Fibroblast of villous mesenchyme (primary cell): Measurements from ENCODE around the gene SMAP2. TPM values are rescaled to one million over a fixed set of nuclear protein-coding genes. Genes with fewer than 3 reads are reported as not detected.

Experiments
- DNase-seq: peaks from one replicate; pipeline ENCODE4 v3.0.0-alpha.2; 2010; ENCODE audit warnings: low read depth
- H3K4me3 ChIP-seq: 2 replicates; pipeline ENCODE4 v1.5.1; 2011; ENCODE audit warnings: low read depth, mild to moderate bottlenecking, low read length
- total RNA-seq: library from RNA; depleted of rRNA; stranded (reverse); fragments of >200 nt; gene quantifications from 2 replicates; pipeline ENCODE4 v1.2.3, GENCODE V29; 2012
- TF ChIP-seq, protein P1 (sequence below): IDR thresholded peaks from 2 replicates; pipeline ENCODE4 v1.5.1; 2012; ENCODE audit warnings: low read depth, mild to moderate bottlenecking, low read length; ENCODE audit not compliant: insufficient read depth

The SMAP2 gene
- total RNA-seq, 1 donor, result 19.4 TPM

DNA sequence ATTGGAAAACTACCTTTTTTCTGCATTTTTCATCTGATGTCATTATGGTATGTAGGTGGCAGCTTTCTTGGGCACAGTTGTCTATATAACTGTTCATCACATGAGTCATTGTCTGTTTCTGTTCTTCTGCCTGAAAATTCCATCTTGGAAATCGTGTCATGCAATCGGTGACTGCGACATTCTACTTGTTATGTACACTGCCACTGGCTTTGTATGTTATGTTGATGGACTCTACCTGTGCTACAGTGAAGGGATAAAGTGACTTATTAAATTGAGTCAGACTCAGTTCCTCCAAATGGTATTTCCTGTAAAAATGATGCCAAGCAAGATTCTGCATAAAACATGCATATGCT, 8.6 kb downstream of the SMAP2 start:
- H3K4me3 ChIP-seq, result no peak overlapping the region
- TF ChIP-seq, protein P1, sequence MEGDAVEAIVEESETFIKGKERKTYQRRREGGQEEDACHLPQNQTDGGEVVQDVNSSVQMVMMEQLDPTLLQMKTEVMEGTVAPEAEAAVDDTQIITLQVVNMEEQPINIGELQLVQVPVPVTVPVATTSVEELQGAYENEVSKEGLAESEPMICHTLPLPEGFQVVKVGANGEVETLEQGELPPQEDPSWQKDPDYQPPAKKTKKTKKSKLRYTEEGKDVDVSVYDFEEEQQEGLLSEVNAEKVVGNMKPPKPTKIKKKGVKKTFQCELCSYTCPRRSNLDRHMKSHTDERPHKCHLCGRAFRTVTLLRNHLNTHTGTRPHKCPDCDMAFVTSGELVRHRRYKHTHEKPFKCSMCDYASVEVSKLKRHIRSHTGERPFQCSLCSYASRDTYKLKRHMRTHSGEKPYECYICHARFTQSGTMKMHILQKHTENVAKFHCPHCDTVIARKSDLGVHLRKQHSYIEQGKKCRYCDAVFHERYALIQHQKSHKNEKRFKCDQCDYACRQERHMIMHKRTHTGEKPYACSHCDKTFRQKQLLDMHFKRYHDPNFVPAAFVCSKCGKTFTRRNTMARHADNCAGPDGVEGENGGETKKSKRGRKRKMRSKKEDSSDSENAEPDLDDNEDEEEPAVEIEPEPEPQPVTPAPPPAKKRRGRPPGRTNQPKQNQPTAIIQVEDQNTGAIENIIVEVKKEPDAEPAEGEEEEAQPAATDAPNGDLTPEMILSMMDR, result no peak
- no peak for DNase-seq

DNA sequence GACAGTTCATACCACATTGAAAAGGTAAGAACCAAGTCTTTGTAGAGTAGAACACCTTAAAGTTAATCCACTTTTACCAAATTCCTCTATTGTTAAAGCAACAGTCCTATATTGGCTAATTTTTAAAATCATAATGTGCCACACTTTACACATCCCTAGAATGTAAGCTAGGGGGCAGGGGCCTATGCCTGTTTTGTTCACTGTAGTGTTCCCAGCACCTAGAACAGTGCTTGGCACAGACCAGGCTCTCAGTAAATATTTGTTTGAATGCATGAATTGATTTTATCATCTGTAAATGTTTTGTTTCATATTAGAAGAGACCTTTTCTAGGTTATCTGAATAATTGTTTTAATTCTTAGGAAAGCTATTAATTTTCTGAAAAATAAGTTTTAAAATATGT, 9.1 kb downstream of the SMAP2 start:
- H3K4me3 ChIP-seq, result no peak overlapping the region
- no peak for DNase-seq
- TF ChIP-seq, protein P1, result peak; percentile 21

DNA sequence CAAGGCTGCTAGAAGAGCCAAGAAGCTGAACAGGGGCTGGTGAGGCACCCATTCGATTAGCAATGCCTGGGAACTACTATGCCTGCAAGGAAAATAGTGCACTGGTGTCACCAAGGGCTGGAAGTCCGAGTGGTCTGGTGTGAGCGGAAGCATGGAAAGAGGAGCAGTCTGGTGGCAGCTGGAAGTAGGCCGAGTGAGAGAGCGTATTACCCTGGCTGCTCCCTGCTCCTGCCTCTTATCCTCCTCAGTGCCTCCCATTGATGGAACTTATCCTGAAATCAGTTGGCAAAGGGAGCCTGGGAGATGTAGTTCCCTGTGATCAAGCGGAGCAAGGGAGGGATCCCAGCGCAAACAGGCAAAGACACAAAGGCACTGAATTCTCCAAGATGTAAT, 9.6 kb downstream of the SMAP2 start:
- H3K4me3 ChIP-seq, result no peak overlapping the region
- TF ChIP-seq, protein P1, result no peak
- DNase-seq, result peak; percentile 40

GRCh38 chr1:40383488-40384412, 10.2 kb downstream of the SMAP2 start:
- DNase-seq, result peak; percentile 42
- TF ChIP-seq, protein P1, result no peak
- H3K4me3 ChIP-seq, result no peak overlapping the region

DNA sequence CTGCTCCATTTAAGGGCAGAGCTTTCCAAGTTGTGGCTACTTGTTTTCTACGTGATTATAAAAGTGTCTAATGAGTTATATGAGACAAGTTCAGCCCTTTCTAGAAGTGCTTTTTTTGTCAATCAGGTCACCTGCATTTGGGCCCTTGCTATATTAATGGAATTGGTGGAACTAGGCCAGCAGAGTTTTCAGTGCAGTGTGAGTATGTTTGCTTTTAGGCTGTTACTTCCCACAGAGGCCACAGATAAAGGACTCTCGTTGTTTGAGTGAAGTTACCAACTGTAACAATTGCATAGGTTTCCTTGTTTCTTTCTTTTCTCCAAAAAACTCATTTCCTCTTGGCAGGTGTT, 10.9 kb downstream of the SMAP2 start:
- peak; percentile 47 for DNase-seq
- TF ChIP-seq, protein P1, result no peak
- no peak overlapping the region for H3K4me3 ChIP-seq

GRCh38 chr1:40384887-40385286, 11.4 kb downstream of the SMAP2 start:
- TF ChIP-seq, protein P1, result no peak
- H3K4me3 ChIP-seq, result no peak overlapping the region
- no peak for DNase-seq
